NCI-H2196 treated with DMSO at 0.1 percent for 48 hours (cell line): ENCODE measurements around the gene CAPZA1.
A peak's percentile ranks its signal among the peaks of the same experiment; 100 is the strongest.
"Not testable (repeated sequence)": the region's sequence is repeated elsewhere in the genome, so short reads cannot be mapped to it uniquely, and the experiment has no call there.

ENCODE experiments used
- DNase-seq: peaks from one replicate; lab custom pipeline; 2025; ENCODE audit not compliant: unreplicated experiment; lab: John Stamatoyannopoulos, UW

Gene CAPZA1

DNA sequence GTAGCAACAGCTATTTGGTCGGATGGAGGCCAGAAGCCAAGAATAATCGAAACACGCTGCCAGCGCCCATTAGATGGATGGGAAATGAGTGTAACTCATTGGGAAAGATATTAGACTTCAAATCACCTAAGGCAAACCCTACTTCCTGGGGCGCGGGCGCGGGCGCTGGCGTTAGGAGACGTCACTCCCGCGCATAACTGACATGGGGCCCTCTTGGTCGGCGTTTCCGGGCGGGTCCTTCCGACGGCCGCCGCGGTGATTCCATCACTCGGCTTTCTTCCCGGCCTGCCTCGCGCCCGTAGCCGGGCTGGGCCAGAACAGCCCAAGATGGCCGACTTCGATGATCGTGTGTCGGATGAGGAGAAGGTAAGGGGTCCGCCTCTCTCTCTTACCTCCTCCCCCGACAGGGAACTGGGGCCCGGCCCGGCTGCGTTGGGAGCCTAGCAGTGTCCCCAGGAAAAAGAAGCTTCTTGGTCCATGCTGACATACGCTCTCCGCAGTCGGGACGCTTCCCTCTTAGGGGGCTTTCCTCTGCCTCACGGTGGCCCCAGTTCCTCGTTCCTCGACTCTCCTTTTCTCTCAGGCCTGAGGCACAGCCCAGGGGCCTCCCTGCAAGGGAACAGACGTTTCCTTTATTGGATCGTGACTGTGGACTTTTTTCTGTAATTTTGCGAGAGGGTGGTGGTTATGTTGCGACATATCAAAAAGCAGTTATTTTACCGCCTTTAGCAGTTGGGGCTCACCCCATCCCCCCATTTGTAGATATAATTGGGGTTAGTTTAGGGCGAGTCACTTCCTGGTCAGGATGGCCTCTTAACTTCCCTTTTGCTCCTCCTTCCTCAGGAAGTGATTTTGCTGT lies at the start of gene CAPZA1:
TSS of gene CAPZA1 (plus strand) at position 315 of the 859 bp plus-strand sequence. CDS start at position 328, 13 bp downstream.
- DNase-seq = peak; percentile 87

DNA sequence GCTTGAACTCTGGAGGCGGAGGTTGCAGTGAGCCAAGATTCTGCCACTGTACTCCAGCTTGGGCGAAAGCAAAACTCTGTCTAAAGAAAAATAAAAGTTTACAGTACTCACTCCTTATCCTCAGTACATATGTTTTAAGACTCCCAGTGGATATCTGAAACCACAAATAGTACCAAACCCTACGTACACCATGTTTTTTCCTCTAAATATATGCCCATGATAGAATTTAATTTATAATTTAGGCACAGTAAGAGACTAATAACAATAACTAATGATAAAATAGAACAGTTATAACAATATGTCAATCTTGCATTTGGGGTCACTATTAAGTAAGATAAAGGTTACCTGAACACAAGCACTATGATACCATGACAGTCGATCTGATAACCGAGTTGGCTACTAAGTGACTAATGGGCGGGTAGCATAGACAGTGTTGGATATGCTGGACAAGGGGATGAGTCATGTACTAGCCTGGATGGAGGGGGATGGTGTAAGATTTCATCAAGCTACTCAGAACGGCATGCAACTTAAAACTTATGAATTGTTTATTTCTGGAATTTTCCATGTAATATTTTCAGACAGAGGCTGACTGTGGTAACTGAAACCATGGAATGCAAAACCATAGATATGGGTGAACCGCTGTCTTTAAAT lies 44.4 kb upstream of the CAPZA1 start:
- DNase-seq = no peak

DNA sequence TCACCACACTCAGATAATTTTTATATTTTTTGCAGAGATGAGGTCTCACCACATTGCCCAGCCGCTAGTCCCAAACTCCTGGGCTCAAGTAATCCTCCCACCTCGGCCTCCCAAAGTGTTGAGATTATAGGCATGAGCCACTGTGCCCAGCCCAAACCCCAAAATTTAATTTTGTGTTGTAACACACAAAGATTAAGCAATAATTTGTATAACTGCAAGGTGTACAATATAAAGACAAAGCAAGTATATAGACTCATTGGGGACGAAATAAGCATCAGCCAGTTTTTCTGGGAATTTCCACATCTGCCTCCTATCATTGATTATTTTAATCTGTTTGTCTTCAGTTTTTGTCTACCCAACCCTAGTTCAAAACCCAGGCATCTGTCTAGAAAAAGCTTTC lies 43.4 kb upstream of the CAPZA1 start:
- DNase-seq = no peak

DNA sequence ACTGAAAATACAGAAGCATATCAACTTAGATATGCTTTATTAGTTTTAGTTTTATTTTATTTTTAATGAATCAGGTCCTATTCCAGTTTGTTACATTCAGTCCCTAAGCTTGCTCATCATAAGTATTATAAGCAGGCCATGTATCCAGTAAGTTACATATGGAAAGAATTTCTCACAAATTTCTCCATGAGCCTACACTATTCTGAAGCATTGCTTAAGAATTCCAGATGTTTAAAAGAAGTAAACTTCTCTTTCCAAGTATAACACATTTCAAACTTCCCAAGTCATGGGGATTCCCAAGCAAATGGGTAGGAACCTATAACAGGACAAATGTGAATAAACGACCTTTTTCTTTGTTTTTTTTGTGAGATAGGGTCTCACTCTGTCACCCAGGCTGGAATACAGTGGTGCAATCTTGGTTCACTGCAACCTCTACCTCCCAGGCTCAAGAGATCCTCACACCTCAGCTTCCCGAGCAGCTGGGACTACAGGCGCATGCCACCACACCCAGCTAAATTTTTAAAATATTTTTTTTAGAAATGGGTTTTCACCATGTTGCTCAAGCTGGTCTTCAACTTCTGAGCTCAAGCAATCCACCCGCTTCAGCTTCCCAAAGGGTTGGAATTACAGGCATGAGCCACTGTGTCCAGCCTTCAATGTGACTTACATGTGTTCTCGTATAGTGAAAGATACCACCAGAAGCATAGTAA lies 39.7 kb upstream of the CAPZA1 start:
- DNase-seq = no peak

DNA sequence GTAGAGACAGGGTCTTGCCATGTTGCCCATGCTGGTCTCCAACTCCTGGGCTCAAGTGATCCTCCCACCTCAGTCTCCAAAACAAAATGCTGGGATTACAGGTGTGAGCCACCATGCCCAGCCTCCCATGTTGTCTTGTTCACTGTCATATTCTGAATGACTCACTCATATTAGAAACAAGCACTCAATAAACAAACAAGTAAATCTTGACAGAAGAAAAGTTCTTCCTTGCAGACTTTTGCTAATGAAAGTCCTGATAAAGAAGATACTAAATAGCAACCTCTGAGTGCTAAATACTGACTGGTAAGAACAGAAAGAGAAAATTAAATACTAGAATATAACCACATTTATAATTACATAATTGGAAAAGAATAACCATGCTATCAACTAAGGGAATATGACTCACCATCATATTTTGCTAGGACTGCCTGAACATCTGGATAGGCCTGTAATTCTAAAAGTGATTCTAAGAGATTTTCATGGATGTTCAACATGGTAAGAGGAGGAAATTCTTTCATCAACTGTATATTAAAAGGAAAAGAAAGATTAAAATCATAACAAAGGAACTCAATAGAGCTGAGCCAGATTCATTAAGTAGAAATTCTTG lies 37.9 kb upstream of the CAPZA1 start:
- no peak for DNase-seq

DNA sequence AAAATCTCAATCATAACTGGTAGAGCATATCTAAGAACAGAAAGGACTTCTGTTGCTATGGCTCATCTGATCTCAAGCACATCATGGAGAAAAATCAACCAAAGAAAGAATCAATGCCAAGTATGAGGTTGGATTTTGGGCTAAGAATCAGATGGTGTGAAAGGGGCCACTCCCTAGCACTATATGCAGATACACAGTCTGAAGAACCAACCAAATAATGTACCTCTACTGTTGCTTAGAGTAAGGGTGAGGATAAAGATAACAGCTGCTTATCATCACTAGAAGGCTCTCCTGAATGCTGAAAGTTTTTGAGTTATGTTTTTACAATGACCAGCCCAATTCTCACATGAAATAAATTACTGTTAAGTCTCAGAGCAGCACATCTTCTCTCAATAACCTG lies 36.3 kb upstream of the CAPZA1 start:
- no peak for DNase-seq

DNA sequence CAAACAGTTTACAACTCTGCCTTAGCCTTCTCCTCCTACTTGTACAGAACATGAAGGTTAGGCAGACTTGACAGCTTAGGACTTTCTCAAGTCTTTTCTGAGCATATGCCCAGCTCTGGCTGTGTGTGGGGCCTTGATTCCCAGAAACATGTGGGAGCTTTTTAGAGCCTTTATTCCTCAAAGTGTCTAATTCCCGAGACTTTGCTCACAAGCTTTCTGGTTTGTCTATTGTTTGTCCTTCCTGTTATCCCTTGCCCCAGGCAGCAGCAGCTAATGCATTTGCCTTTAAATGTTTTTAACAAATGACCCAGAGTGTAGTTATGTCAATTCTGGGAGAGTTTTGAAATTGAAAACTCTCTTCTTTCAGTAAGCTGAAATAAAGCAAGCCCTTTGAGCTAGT lies 29.9 kb upstream of the CAPZA1 start:
- DNase-seq = no peak

DNA sequence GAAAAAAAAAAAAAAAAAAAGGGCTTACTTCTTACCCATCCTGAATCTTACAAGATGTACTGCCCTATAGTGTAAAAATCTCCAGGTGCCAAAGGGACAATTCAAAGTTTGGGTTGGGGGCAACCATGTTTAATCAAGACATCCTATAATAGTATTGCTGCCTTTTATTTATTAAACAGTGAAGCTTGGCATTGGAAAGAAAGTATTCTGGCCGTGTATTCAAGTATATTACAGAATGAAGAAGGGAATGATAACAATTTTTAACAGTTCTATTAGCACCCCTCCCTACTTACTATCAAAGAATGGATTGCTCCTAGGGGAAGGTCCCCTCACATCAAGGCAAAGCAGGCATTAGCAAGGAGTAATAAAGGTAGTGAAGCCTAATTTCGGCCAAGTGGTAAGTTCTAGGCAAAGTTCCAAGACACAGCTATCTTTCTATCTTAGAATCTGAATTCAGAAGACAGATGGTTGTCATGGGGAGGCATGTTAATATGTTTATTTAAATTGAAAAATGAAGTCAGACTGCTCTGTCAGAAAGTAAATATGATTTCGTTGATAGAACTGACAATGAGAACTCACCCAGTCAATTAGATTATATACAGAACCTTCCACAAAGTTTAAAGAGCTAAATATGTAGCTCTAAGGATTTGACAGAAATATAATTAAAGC lies 25.3 kb upstream of the CAPZA1 start:
- no peak for DNase-seq

DNA sequence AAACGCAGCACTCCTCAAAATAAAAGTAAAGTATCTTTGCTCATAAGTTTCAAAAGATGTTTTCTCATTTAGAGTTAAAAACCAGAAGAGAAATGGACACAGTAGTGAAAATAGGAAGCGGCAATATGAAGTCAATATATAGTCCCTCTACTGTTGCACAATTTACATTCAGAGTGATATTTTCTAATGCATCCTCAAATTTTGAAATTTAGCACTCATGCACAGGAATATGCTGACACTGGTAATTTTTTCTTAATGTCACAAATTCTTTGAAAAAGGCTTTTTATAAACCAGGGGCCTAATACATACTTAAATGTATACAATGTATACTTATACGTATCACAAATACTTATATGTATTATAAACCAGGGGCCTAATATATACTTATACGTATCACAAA lies 20.2 kb upstream of the CAPZA1 start:
- DNase-seq = no peak

DNA sequence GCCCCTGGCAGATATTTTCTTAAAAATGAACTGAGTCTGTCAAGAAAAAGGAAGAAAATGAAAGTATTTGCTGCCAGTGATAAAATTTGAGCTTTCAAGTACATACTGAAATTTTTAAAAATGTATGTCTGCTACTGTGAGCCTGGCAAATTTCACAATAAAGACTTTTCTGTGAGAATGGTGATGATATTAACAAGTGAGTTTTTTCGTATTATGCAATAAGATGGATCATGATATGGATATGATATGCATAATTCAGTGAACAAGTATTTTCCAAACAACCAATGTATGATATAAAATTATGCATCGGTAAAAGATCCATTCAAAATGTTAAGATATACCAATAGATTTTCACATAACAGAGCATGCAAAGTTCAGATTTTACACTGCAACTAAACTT lies 16.6 kb upstream of the CAPZA1 start:
- DNase-seq = no peak

DNA sequence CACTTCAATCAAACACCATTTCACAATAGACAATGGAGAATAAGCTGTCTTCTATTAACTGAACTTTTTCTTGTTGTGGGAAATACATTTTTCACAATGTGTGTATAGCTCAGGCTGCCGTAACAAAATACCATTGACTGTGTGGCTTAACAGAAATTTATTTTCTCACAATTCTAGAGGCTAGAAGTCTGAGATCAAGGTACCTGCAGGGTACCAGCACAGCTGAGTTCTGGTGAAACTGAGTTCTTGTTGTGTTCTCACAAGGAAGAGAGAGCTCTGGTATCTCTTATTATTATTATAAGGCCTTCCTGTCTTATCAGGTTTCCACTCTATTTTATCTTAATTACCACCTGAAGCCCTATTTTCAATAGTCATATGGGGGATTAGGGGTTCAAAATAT lies 16.1 kb upstream of the CAPZA1 start:
- DNase-seq = no peak

DNA sequence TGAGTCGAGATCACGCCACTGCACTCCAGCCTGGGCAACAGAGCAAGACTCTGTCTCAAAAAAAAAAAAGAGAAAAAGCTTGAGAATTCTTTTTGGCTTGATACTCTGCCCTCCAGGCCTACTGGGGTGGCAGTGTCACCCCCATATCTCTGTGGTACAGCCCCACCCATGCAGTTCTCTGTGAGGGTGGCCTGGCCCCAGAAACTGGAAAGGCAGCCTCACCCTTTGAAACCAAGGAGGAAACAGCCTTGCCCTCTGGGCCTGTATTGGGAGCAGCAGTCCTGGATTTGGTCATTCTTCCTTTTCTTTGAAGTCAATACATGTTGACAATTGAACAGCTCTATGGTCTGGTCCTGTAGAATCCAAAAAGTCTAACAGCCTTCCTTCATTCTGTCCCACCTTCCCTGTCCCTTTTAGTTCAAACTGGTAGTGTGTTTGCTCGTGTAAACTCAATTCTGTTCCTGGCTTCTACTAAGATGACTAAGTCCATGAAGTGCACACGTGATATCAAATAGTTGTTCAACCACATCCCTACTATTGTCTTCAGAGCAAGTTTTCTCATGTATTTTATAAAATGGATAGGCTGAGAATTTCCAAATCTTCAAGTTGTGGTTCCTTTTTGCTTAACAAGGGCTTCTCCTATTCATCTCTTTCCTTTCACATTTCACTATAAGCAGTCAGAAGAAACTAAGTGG lies 13.9 kb upstream of the CAPZA1 start:
- DNase-seq = no peak

DNA sequence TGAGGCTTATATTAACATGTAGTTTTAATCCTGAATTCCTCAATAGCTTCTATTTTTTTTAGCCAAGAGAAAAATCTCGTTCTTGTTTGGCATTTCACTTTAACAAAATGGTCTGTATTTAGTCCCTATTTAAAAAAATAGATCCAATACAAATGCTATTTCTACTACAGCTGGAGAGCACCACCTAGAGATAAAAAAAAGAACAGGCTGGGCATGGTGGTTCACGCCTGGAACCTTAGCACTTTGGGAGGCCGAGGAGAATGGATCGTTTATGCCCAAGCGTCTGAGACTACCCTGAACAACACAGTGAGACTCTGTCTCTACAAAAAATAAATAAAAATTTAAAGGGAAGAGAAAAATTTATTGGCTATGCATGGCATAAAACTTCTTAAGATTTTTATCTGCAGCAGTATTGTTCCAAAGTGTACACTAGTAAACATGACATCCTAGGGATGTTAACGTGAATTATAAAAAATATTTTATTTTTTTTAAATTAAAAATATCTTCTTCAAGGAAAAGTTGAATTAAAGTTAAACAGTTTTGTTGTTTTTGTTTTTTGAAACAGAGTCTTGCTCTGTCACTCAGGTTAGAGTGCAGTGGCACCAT lies 5.1 kb upstream of the CAPZA1 start:
- peak; percentile 23 for DNase-seq

DNA sequence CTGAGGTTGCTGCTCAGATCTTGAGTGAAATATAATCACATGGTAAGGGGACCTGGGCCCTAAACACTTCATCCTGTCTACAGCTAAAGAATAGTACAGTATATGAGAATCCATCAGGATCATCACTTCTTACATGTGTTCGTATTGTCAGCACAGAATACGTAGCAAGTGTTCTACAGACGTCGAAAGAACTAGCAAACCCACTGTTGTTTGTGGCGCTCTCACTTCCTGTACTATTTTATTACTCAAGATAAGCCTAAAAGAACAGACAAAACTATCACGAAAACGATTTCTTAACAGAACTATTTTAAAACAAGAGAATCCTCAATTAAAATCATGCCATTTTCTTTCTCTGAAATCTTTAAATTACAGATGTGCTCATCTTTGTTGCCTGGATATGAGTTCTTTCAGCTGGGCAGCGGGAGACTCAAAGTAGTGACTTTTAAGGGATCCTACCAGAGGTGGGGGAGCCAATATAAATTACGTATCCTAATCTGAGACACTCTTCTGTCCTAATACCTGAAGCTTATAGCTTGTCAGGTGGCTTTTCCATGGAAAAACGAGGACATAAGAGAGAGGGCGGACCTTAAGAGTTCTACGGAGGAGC lies 1.4 kb upstream of the CAPZA1 start:
- DNase-seq = no peak

DNA sequence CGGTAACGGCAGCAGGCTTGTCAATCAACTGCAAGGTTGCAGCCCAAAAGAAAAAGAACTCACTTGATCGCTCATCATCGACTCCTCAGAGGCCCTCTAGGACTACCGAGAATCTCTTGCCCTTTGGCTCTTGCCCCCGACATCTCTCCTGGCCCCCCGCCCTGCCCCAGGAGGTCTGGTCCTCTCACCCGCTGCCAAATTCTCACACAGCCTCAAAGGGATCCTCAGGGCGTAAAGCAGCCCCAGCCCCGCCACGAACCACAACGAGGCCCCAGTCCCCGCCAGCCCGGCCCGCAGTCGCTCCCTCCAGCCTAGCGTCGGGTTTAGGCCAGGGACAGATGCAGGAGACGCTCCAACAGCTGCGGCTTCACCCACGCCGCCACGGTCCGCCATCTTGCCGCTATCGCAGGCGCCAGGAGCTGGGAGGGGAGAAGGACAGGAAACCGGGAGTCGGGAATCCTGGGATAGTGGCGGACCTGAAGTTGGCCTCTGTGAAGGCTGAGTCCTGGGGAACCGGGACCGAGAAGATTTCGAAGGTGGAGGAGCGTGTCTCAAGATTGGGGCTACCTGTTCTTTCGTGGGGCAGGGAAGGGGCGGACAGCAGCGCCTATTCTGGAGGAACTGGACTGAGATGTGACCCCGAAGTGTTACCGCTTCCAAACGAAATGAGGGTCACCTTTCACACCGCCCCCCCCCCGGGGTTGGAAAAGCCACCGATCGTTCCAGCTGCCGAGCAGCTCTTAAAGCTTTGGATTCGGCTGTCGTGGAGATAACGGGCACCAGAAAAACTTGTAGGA lies 713 bp upstream of the CAPZA1 start, which contains the start of gene ST7L:
TSS of gene ST7L (minus strand) at position 421 of the 797 bp plus-strand sequence. CDS start at position 393, 28 bp downstream.
- peak; percentile 61 for DNase-seq

DNA sequence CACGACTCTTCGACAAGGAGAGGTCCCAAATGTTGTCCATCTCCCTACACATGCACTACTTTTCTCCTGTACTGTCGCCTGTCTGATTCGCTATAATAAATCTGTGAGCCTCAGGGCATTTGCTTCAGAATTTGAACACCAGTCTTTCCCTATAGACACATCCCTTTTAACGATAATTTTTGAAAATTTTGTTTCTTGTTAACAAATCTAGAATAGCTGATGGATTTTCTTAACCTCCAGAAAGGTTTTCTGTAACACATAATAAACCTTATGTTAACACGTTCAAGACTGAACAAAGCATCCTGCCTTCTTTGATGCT lies 704 bp downstream of the CAPZA1 start:
- no peak for DNase-seq

DNA sequence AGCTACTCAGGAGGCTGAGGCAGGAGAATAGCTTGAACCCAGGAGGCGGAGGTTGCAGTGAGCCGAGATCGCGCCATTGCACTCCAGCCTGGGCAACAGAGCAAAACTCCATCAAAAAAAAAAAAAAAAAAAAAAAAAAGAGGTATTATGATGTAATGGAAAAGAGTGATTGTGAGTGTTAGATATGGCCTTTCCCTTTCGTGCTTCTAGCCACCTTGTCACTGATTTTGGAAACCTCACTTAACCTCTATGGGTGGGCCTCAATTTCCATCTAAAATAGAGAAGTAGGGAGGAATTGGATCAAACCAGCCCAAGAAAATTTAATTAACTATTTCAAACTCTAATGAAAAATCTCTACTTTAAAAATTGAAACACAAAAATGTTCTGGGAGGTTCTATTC lies 4.9 kb downstream of the CAPZA1 start:
- not testable (repeated sequence) for DNase-seq

DNA sequence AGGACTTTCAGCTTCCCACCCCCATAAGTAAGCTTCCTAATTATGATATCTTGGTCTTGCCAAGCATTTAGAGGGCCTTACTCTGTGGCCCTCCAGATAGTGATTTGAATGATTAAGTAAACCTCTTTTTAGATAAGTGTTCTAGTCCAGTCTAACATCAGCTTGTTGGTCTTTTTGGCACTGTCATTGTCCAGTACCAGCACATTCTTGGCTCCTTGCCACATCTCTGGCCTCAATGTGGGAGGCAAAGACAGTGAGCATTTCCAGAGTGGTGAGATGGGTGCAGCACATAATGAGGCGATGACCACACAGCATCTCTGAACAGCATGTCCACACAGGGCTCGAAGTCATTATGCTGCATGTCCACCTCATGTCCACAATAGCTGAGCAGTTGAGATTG lies 6.1 kb downstream of the CAPZA1 start:
- no peak for DNase-seq

DNA sequence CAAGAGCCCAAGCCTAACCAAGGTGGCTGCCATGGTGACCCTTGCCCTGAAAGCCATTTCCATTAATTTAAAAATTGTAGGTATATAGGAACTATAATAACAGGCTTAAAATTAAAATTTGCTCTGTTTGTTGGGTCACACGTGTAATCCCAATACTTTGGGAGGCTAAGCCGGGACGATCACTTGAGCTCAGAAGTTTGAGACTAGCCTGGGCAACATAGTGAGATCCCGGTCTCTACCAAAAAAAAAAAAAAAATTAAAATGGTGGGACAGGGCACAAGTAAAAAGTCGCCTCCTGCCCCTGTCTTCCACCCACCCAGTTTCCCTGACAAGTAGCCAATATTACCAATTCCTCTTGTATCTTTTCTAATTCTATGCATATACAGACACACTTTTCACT lies 6.6 kb downstream of the CAPZA1 start:
- no peak for DNase-seq
